ENCODE measurements around the gene CLTCL1. TPM values are rescaled to one million over a fixed set of nuclear protein-coding genes. Genes with fewer than 3 reads are reported as not detected.

The CLTCL1 gene
- total RNA-seq, 1 experiment from 2014 or later, result 7.1 TPM

GRCh38 chr22:19206287-19206686 lies 85.2 kb downstream of the CLTCL1 start:
- Histone ChIP-seq H4K20me1 (ENCODE audit: insufficient read depth) (no peaks in the 10 kb centered on the region), H3K9me2 (ENCODE audit: insufficient read depth) (no peaks in the 10 kb centered on the region), H3K36me3 (ENCODE audit: control insufficient read depth in 1 of 2, insufficient read depth in 2 of 2, low read length in 2 of 2) (no peaks in the 10 kb centered on the region; a peak in 1 of 4 replicates), H3K79me2 (ENCODE audit: insufficient read depth, low read length) (no peaks in the 10 kb centered on the region), H3K4me1 (ENCODE audit: control insufficient read depth in 1 of 2, insufficient read depth in 2 of 2, low read length in 2 of 2) (no peaks in the 10 kb centered on the region), H2AFZ (ENCODE audit: low read depth, low read length, poor library complexity, severe bottlenecking) (no peak overlapping the region), H3K4me2 (ENCODE audit: low read length) (no peak overlapping the region), H3K27ac (ENCODE audit: low read depth, low read length) (no peak overlapping the region), H3K27me3 (ENCODE audit: insufficient read depth, low read length) (no peaks in the 10 kb centered on the region), H3K9me3 (ENCODE audit: control insufficient read depth in 1 of 2, insufficient read depth in 1 of 2, low read depth in 1 of 2, low read length in 2 of 2) (no peaks in the 10 kb centered on the region), H3K4me3 (replicated peaks in 1 of 2; ENCODE audit: low read depth in 1 of 2, low read length in 2 of 2) (no peak overlapping the region), H3K9ac (ENCODE audit: low read length) (no peak overlapping the region)
- ATAC-seq (no peak), DNase-seq (ENCODE audit: low read depth, low spot score) (no peak)
- RAD21 ChIA-PET (ENCODE audit: low non-redundant PET in 1 of 2, low total read pairs in 2 of 2, uncharacterized antibody in 2 of 2, unreplicated experiment in 2 of 2), result no interaction called here
- CTCF ChIA-PET, result interaction anchor here (0.8 kb wide), 1 partner anchor 62 kb away, joined by 3 read pairs; the partner anchor contains the start of gene ESS2
- POLR2A ChIA-PET, result no interaction called here
- no peak for TF ChIP-seq ZNF274 (IDR thresholded peaks at IDR 0.05; ENCODE audit: low read depth, low read length)
- no peak for TF ChIP-seq REST (IDR thresholded peaks at IDR 0.05; ENCODE audit: low read depth)
- no peak for TF ChIP-seq YY1 (IDR thresholded peaks at IDR 0.05; ENCODE audit: extremely low read depth, insufficient replicate concordance, low read depth, low read length)
- no TSS peak for BruUV-seq (replicated peaks)
- intact Hi-C loops (cut with micrococcal nuclease), result no loop called here

- Histone ChIP-seq H3K9ac (ENCODE audit: low read length) (no peak overlapping the region), H3K27ac (ENCODE audit: low read depth, low read length) (no peak overlapping the region), H3K4me1 (ENCODE audit: control insufficient read depth in 1 of 2, insufficient read depth in 2 of 2, low read length in 2 of 2) (no peaks in the 10 kb centered on the region), H3K4me3 (replicated peaks in 1 of 2; ENCODE audit: low read depth in 1 of 2, low read length in 2 of 2) (no peak overlapping the region), H3K9me3 (ENCODE audit: control insufficient read depth in 1 of 2, insufficient read depth in 1 of 2, low read depth in 1 of 2, low read length in 2 of 2) (no peaks in the 10 kb centered on the region), H3K27me3 (ENCODE audit: insufficient read depth, low read length) (no peaks in the 10 kb centered on the region), H4K20me1 (ENCODE audit: insufficient read depth) (no peaks in the 10 kb centered on the region), H2AFZ (ENCODE audit: low read depth, low read length, poor library complexity, severe bottlenecking) (no peak overlapping the region), H3K79me2 (ENCODE audit: insufficient read depth, low read length) (no peaks in the 10 kb centered on the region), H3K4me2 (ENCODE audit: low read length) (no peak overlapping the region), H3K9me2 (ENCODE audit: insufficient read depth) (no peaks in the 10 kb centered on the region), H3K36me3 (ENCODE audit: control insufficient read depth in 1 of 2, insufficient read depth in 2 of 2, low read length in 2 of 2) (no peaks in the 10 kb centered on the region; a peak in 1 of 4 replicates)
- POLR2A ChIA-PET, result no interaction called here
- no peak for TF ChIP-seq POLR2AphosphoS5 (IDR thresholded peaks at IDR 0.05; ENCODE audit: low read depth, low read length)
- no peak for TF ChIP-seq SP1 (IDR thresholded peaks at IDR 0.05; ENCODE audit: low read depth)
- no peak for TF ChIP-seq YY1 (IDR thresholded peaks at IDR 0.05; ENCODE audit: extremely low read depth, insufficient replicate concordance, low read depth, low read length)
- TF ChIP-seq ELF1 (IDR thresholded peaks at IDR 0.05; ENCODE audit: borderline replicate concordance, low read depth), result no peak
- TF ChIP-seq RAD21 (IDR thresholded peaks at IDR 0.05; ENCODE audit: low read depth), result no peak
- TF ChIP-seq CEBPB (IDR thresholded peaks at IDR 0.05; ENCODE audit: low read depth), result no peak
- no peak for TF ChIP-seq ZNF274 (IDR thresholded peaks at IDR 0.05; ENCODE audit: low read depth, low read length)
- TF ChIP-seq EZH2 (IDR thresholded peaks at IDR 0.05), result no peak
- no peak for TF ChIP-seq FOSL1 (IDR thresholded peaks at IDR 0.05; ENCODE audit: low read depth)
- no peak for TF ChIP-seq MAX (IDR thresholded peaks at IDR 0.05)
- TF ChIP-seq ZBTB33 (IDR thresholded peaks at IDR 0.05; ENCODE audit: extremely low read depth, insufficient replicate concordance, low read length), result no peak
- ATAC-seq, result no peak
- DNase-seq (ENCODE audit: low read depth, low spot score), result no peak
- CTCF ChIA-PET, result interaction anchor here (1.1 kb wide), 1 partner anchor 425 kb away, joined by 3 read pairs; no protein-coding TSS in a partner anchor
- RAD21 ChIA-PET (ENCODE audit: low non-redundant PET in 1 of 2, low total read pairs in 2 of 2, uncharacterized antibody in 2 of 2, unreplicated experiment in 2 of 2), result no interaction called here
- intact Hi-C loops (cut with micrococcal nuclease), result no loop called here
- BruUV-seq (replicated peaks), result no TSS peak
These were observed 86.9 kb downstream of the CLTCL1 start for GRCh38 chr22:19204640-19205039.
